Stimulated activated naive CD8-positive, alpha-beta T cell treated with anti-CD3 and anti-CD28 coated beads, Interleukin-15, Interleukin-2, amounts not matched to agents 100 ng/mL and 50 ng/mL, for 24 hours (primary cell): Measurements from ENCODE around the gene DNAAF8.
"Not testable (repeated sequence)": the region's sequence is repeated elsewhere in the genome, so short reads cannot be mapped to it uniquely, and the experiment has no call there.

Experiments
- H3K27ac Mint-ChIP-seq: one replicate; pipeline ENCODE4 v1.8.0; 2021; ENCODE audit warnings: mild to moderate bottlenecking, mixed read lengths
- H3K27me3 Mint-ChIP-seq: one replicate; pipeline ENCODE4 v1.8.0; 2021; ENCODE audit warnings: mixed read lengths
- H3K36me3 Mint-ChIP-seq: one replicate; pipeline ENCODE4 v1.8.0; 2021; ENCODE audit warnings: low read depth, mixed read lengths
- H3K4me1 Mint-ChIP-seq: one replicate; pipeline ENCODE4 v1.8.0; 2021; ENCODE audit warnings: low read depth, mixed read lengths
- H3K4me3 Mint-ChIP-seq: one replicate; pipeline ENCODE4 v1.8.0; 2021; ENCODE audit warnings: mild to moderate bottlenecking, mixed read lengths
- H3K9me3 Mint-ChIP-seq: one replicate; pipeline ENCODE4 v1.8.0; 2021; ENCODE audit warnings: mixed read lengths

Gene DNAAF8

DNA sequence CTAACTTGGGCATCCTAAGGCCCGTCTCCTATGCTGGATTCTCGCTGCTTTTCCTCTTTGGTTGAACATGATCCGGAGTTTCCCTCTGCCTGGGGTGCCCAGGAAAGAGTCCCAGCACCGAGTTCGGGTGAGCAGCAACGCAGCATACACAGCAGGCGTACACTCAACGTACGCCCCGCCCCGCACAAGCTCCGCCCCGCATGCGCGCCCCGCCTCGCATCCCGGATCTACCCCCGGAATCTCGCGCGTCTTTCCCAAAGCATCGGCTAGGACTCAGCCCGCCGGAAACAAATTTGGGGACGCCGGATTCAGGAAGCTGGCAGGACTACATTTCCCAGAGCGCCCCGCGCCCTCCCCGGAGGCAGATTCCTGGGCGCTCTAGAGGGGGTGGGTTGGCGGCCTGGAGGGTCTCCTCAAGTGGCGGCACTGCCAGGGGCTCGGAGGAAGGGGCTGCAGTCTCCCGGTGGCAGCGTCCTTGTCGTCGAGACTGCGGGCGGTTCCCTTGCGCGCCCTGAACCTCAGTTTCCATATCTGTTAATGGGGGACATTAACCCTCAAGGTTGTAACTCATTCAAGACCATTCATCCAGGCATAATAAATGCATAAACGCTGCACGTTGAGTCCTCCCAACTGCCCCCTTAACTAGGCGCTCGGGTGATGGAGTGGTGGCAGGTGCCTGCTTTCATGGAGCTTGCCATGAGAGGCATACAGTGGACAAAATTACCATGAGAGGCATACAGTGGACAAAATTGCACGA is 34.4 kb downstream of the DNAAF8 start:
- peaks cover 34% of the 10 kb centered on the region for H3K4me1 Mint-ChIP-seq

DNA sequence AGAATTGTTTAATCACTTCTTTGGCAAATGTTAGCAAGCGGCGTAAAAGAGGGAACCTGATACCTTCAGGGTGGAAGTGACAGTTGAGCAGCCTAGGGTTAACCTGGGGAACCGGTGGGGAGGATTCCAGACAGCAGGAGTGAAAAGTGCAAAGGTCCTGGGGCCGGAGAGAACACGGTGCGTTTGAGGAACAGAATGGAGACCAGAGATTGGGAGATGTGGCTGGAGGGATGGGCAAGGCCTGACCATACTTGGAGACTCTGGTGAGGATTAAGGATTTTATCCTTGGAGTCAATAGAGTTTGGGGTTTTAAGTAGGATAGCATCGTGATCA is 34.9 kb downstream of the DNAAF8 start:
- Mint-ChIP-seq H3K9me3 (no peaks in the 10 kb centered on the region), H3K4me3 (peak overlapping the region; percentile 86), H3K27ac (peak overlapping the region; percentile 15), H3K4me1 (peaks cover 34% of the 10 kb centered on the region), H3K27me3 (no peaks in the 10 kb centered on the region), H3K36me3 (peaks cover 3% of the 10 kb centered on the region)

More for the DNA sequence above, 34.4 kb downstream of the DNAAF8 start:
- Mint-ChIP-seq H3K4me3 (peak overlapping the region; percentile 86), H3K9me3 (no peaks in the 10 kb centered on the region), H3K27me3 (no peaks in the 10 kb centered on the region), H3K36me3 (peaks cover 3% of the 10 kb centered on the region), H3K27ac (peak overlapping the region; percentile 91)

GRCh38 chr16:4771646-4772045 is 37.3 kb downstream of the DNAAF8 start:
- H3K27ac Mint-ChIP-seq, result no peak overlapping the region
- no peaks in the 10 kb centered on the region for H3K36me3 Mint-ChIP-seq
- H3K27me3 Mint-ChIP-seq, result no peaks in the 10 kb centered on the region
- H3K4me1 Mint-ChIP-seq, result peaks cover 20% of the 10 kb centered on the region
- no peaks in the 10 kb centered on the region for H3K9me3 Mint-ChIP-seq
- no peak overlapping the region for H3K4me3 Mint-ChIP-seq

DNA sequence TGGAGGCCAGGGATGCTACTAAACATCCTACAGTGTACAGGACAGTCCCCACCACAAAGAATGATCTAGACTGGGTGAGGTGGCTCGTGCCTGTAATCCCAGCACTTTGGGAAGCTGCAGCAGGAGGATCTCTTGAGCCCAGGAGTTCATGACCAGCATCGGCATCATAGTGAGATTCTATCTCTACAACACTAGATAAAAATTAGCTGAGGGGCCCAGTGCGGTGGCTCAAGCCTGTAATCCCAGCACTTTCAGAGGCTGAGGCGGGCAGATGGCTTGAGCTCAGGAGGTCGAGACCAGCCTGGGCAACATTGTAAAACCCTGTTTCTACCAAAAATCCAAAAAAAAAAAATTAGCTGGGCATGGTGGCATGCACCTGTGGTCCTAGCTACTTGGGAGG is 38.0 kb downstream of the DNAAF8 start:
- Mint-ChIP-seq H3K4me3 (no peak overlapping the region), H3K4me1 (peaks cover 16% of the 10 kb centered on the region), H3K9me3 (no peaks in the 10 kb centered on the region), H3K27ac (no peak overlapping the region), H3K36me3 (no peaks in the 10 kb centered on the region), H3K27me3 (no peaks in the 10 kb centered on the region)

DNA sequence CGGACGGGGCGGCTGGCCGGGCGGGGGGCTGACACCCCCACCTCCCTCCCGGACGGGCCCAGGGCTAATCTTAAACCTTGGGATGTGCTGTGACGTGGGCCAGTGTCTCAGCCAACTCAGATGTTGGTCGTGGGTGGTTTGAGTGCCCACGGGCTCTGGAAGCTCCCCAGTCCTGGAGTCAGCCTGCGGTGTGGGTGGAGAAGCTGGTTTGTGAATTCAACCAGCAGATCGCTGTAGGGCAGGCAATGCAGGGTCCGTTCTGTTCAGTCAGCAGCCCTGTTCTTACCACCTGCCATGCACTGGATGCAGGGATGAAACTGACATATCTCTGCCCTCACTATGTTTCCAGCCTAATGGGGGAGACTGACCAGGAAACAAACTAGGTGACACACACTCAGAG is 40.7 kb downstream of the DNAAF8 start:
- H3K27me3 Mint-ChIP-seq, result no peaks in the 10 kb centered on the region

DNA sequence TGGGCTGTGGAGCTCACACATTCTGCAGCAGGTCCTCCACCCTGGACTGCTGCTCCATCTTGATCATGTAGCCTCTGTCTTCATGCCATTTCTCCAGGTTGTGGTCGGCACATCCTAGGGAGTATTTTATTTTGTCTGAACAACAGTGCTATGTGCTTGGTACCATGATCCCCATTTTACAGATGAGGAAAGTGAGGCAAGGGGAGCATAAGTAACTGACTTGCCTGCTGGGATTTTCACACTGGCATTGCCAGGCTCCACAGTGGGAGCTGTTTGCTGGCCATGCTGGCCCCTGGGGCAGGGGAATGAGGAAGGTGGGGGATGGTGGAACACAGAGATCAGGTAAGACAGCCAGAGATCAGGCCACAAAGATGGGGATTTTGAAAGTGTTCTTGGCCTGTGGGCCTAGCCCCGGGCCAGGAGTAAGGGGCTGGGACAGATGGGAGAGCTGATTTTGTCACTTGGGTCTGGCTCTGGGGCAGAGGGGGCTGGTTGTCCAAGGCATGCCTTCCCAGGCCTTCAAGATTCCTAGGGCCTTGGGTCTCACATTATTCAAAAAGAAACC is 41.9 kb downstream of the DNAAF8 start:
- H3K4me3 Mint-ChIP-seq, result no peak overlapping the region
- H3K36me3 Mint-ChIP-seq, result no peaks in the 10 kb centered on the region
- H3K4me1 Mint-ChIP-seq, result no peaks in the 10 kb centered on the region
- H3K27me3 Mint-ChIP-seq, result no peaks in the 10 kb centered on the region
- H3K9me3 Mint-ChIP-seq, result no peaks in the 10 kb centered on the region
- H3K27ac Mint-ChIP-seq, result no peak overlapping the region

More for the DNA sequence above, 40.7 kb downstream of the DNAAF8 start:
- H3K36me3 Mint-ChIP-seq, result no peaks in the 10 kb centered on the region
- no peaks in the 10 kb centered on the region for H3K4me1 Mint-ChIP-seq
- H3K4me3 Mint-ChIP-seq, result no peak overlapping the region
- H3K27ac Mint-ChIP-seq, result no peak overlapping the region
- no peaks in the 10 kb centered on the region for H3K9me3 Mint-ChIP-seq

DNA sequence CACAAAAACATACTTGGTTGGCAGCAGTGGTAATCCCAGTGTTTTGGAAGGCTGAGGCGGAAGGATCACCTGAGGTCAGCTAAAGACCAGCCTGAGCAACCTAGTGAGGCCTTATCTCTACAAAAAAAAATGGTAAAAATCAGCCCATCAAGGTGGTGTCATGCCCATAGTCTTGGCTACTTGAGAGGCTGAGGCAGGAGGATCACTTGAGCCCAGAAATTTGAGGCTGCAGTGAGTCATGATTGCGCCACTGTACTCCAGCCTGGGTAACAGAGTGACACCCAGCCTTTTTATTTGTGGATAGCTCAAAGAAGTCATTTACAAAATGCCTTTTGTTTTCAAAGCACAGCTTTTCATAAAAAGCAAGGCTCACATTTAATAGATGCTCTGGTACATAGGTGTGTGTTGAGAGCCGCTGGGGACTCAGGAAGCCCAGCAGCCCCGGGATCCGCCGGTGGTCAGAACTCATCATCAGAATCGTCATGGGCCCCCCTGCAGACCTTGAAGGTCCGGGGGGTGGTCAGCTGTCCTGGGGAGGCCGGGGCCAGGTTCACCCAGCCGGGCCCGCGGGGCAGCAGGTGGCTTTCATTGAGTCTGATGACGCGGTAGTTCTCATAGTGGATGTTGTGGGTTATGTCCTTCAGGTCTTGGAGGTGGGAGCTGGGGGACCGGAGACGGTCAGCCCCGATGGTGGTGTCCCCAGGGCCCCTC is 43.2 kb downstream of the DNAAF8 start:
- no peaks in the 10 kb centered on the region for H3K9me3 Mint-ChIP-seq
- H3K4me3 Mint-ChIP-seq, result no peak overlapping the region
- no peak overlapping the region for H3K27ac Mint-ChIP-seq
- H3K36me3 Mint-ChIP-seq, result no peaks in the 10 kb centered on the region
- no peaks in the 10 kb centered on the region for H3K27me3 Mint-ChIP-seq
- no peaks in the 10 kb centered on the region for H3K4me1 Mint-ChIP-seq

GRCh38 chr16:4778050-4778392 is 43.7 kb downstream of the DNAAF8 start:
- no peaks in the 10 kb centered on the region for H3K36me3 Mint-ChIP-seq
- no peak overlapping the region for H3K27ac Mint-ChIP-seq
- no peaks in the 10 kb centered on the region for H3K27me3 Mint-ChIP-seq
- no peaks in the 10 kb centered on the region for H3K4me1 Mint-ChIP-seq
- no peaks in the 10 kb centered on the region for H3K9me3 Mint-ChIP-seq
- H3K4me3 Mint-ChIP-seq, result no peak overlapping the region

GRCh38 chr16:4780235-4780634 is 45.9 kb downstream of the DNAAF8 start:
- H3K4me3 Mint-ChIP-seq, result no peak overlapping the region
- no peaks in the 10 kb centered on the region for H3K27me3 Mint-ChIP-seq

DNA sequence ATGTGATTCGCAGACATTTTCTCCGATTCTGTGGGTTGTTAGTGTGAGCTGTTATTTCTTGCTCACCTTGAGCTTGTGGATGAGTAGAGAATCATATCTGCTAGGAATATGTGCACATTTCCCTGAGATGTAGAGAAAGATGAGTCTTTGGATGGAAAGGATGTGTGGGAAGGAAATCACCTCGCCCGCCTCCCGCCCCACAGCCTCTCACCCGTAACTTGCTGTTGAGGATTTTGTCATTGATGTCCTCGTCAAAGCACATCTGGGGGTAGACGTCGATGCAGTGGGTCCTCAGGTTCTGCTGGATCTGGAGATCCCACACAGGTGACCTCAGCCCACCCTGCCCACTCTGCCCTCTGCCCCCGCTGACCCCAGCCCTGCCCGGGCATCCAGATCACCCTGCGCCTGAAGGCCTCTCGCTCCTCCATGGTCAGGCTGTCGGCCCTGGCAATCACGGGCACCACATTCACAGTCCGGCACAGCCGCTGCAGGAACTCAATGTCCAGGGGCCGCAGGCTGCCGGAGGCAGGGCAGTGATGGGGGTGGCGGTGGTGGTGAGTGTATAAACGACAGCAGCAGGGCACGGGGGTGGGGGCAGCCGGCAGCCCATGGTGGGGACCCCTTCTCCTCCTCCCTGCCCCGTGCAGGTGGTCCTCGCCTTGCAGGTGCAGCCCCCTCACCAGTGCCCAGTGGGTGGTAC is 49.1 kb downstream of the DNAAF8 start:
- Mint-ChIP-seq H3K27me3 (no peaks in the 10 kb centered on the region), H3K36me3 (no peaks in the 10 kb centered on the region), H3K9me3 (no peaks in the 10 kb centered on the region), H3K4me3 (no peak overlapping the region), H3K27ac (no peak overlapping the region), H3K4me1 (no peaks in the 10 kb centered on the region)

More at GRCh38 chr16:4780235-4780634, 45.9 kb downstream of the DNAAF8 start:
- H3K36me3 Mint-ChIP-seq, result no peaks in the 10 kb centered on the region
- H3K27ac Mint-ChIP-seq, result no peak overlapping the region
- no peaks in the 10 kb centered on the region for H3K9me3 Mint-ChIP-seq
- H3K4me1 Mint-ChIP-seq, result no peaks in the 10 kb centered on the region

- Mint-ChIP-seq H3K36me3 (no peaks in the 10 kb centered on the region), H3K4me1 (no peaks in the 10 kb centered on the region), H3K27ac (no peak overlapping the region), H3K27me3 (no peaks in the 10 kb centered on the region), H3K9me3 (no peaks in the 10 kb centered on the region), H3K4me3 (no peak overlapping the region)
These were observed 49.6 kb downstream of the DNAAF8 start for GRCh38 chr16:4783951-4784336.

DNA sequence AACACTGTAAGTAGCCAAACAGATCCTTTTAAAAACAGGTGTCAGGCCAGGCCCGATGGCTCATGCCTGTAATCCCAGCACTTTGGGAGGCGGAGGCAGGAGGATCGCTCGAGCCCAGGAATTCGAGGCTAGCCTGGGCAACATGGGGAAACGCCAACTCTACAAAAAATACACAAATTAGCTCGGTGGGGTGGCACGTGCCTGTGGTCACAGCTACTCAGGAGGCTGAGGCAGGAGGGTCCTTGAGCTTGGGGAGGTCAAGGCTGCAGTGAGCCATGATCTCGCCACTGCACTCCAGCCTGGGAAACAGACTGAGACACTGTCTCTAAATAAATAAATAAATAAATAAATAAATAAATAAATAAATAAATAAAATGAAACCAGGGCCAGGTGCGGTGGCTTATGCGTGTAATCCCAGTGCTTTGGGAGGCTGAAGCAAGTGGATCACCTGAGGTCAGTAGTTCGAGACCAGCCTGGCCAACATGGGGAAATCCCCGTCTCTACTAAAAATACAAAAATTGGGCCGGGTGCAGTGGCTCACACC is 50.2 kb downstream of the DNAAF8 start:
- not testable (repeated sequence) for H3K36me3 Mint-ChIP-seq, H3K27ac Mint-ChIP-seq, H3K4me3 Mint-ChIP-seq, H3K9me3 Mint-ChIP-seq, H3K27me3 Mint-ChIP-seq, H3K4me1 Mint-ChIP-seq

GRCh38 chr16:4785758-4786433 is 51.6 kb downstream of the DNAAF8 start:
- Mint-ChIP-seq H3K4me3 (no peak overlapping the region), H3K36me3 (no peaks in the 10 kb centered on the region), H3K4me1 (no peaks in the 10 kb centered on the region), H3K27me3 (no peaks in the 10 kb centered on the region), H3K27ac (no peak overlapping the region), H3K9me3 (no peaks in the 10 kb centered on the region)

DNA sequence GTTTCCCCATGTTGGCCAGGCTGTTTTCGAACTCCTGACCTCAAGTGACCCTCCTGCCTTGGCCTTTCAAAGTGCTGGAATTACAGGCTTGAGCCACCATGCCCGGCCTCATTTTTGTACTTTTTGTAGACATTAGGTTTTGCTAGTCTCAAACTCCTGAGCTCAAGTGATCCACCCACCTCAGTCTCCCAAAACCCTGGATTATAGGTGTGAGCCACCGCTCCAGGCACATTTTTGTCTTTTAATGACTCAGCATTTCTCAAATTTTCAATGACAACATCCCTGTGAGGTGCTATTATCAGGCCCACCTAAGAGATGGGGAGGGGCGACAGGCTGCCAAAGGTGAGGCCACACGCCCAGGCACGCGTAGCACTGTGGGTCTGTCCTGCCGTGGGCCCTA is 52.7 kb downstream of the DNAAF8 start:
- no peak overlapping the region for H3K4me3 Mint-ChIP-seq
- H3K27me3 Mint-ChIP-seq, result no peaks in the 10 kb centered on the region
- no peaks in the 10 kb centered on the region for H3K4me1 Mint-ChIP-seq
- no peak overlapping the region for H3K27ac Mint-ChIP-seq
- no peaks in the 10 kb centered on the region for H3K9me3 Mint-ChIP-seq
- H3K36me3 Mint-ChIP-seq, result no peaks in the 10 kb centered on the region
